Stomach (tissue), 4 donors: ENCODE data around the gene TEX36.

Experiments used
- POLR2A ChIP-seq, 4 donors: fragments of 450-650 bp; IDR thresholded peaks; one replicate each; pipeline ENCODE4 v1.6.1; 2016; ENCODE audit warnings: antibody characterized with exemption in 4 of 4, control low read depth in 2 of 4, mild to moderate bottlenecking in 1 of 4, moderate library complexity in 1 of 4
- POLR2AphosphoS5 ChIP-seq, 3 donors: sonication (generic); formaldehyde crosslinking; IDR thresholded peaks; one replicate each; pipeline ENCODE4 v1.6.1; 2016; ENCODE audit warnings: antibody characterized with exemption in 3 of 3
- TF ChIP-seq, protein P1 (sequence below), 7 experiments: fragments of 450-650 bp in 4 of 7; fragments of 200-600 bp in 3 of 7; sonication (generic) in 3 of 7; IDR thresholded peaks; one replicate each; pipeline ENCODE4 v1.5.1; 2016 to 2019; ENCODE audit warnings: antibody characterized with exemption in 7 of 7, control low read depth in 2 of 7, mild to moderate bottlenecking in 1 of 7

DNA sequence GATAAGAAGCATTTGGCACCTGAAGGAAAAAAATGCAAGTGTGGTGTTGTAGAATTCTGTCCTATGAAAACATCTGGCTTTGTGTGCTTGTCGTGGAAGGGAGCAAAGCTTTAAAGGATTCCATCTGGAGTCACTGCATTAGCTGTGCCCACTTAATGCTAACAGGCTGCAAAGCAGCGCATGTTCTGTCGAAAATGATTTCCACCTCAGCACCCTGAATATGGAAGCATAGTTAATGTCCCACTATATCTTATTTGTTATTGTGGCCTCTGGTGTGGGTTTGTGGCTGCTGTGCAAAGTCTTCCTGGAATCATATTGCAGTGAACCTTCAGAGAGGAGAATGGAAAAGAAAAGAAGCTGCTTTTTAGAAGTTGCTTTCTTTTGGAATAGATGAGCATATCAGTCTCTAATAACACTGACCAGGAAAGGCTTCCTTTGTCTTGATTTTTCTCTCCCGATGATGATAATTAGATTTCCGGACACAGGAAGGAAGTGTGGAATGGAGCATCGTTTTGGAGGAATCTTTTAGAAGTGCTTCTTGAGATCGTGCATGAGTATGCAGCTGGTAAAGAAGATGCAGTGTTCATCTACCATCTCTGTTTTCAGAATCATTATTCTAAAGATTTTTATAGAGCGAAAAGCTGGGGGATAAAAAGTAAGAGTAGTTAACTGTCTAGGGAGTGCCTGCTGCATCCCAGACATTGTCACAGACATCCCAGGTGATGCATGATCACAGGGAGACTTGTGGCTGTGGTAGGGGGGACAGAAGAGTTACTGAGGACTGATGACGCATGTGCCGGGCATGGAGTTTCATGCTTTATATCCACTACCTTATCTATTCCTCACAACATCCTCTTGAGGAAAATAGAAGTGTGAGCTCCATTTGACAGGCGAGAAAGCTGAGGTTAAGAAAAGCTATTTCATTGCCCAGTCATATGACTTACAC lies 54.6 kb downstream of the TEX36 start:
- TF ChIP-seq, protein P1, sequence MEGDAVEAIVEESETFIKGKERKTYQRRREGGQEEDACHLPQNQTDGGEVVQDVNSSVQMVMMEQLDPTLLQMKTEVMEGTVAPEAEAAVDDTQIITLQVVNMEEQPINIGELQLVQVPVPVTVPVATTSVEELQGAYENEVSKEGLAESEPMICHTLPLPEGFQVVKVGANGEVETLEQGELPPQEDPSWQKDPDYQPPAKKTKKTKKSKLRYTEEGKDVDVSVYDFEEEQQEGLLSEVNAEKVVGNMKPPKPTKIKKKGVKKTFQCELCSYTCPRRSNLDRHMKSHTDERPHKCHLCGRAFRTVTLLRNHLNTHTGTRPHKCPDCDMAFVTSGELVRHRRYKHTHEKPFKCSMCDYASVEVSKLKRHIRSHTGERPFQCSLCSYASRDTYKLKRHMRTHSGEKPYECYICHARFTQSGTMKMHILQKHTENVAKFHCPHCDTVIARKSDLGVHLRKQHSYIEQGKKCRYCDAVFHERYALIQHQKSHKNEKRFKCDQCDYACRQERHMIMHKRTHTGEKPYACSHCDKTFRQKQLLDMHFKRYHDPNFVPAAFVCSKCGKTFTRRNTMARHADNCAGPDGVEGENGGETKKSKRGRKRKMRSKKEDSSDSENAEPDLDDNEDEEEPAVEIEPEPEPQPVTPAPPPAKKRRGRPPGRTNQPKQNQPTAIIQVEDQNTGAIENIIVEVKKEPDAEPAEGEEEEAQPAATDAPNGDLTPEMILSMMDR (IDR thresholded peaks at IDR 0.05) = no peak
- no peak for TF ChIP-seq POLR2AphosphoS5 (IDR thresholded peaks at IDR 0.05)
- TF ChIP-seq POLR2A (IDR thresholded peaks at IDR 0.05) = no peak
